GM18873 (cell line): ENCODE data around the gene DOC2A.

Source experiments
- ATAC-seq: cut with Tn5 transposase; IDR thresholded peaks from one replicate; pipeline ENCODE4 v1.9.1; 2021; ENCODE audit warnings: mild to moderate bottlenecking, moderate library complexity, moderate number of reproducible peaks; ENCODE audit not compliant: unreplicated experiment, low FRiP score

Gene DOC2A

GRCh38 chr16:29990883-29991570 lies 19.8 kb downstream of the DOC2A start:
- ATAC-seq = no peak

- no peak for ATAC-seq
Observed at GRCh38 chr16:29990034-29990433, 20.8 kb downstream of the DOC2A start.

- no peak for ATAC-seq
Observed at GRCh38 chr16:29989111-29989858, 21.5 kb downstream of the DOC2A start.

- no peak for ATAC-seq
Observed at GRCh38 chr16:29988346-29989075, 22.3 kb downstream of the DOC2A start.

- no peak for ATAC-seq
Observed at GRCh38 chr16:29987371-29988085, 23.3 kb downstream of the DOC2A start.

GRCh38 chr16:29986931-29987330 lies 23.9 kb downstream of the DOC2A start:
- no peak for ATAC-seq

GRCh38 chr16:29986231-29986630 lies 24.6 kb downstream of the DOC2A start:
- ATAC-seq = no peak

GRCh38 chr16:29985271-29985811 lies 25.5 kb downstream of the DOC2A start:
- ATAC-seq = no peak

GRCh38 chr16:29984764-29985147 lies 26.1 kb downstream of the DOC2A start:
- ATAC-seq = no peak

- ATAC-seq = no peak
Observed at GRCh38 chr16:29984137-29984763, 26.6 kb downstream of the DOC2A start.

GRCh38 chr16:29983420-29984136 lies 27.2 kb downstream of the DOC2A start:
- no peak for ATAC-seq

GRCh38 chr16:29982560-29983419 lies 28.0 kb downstream of the DOC2A start:
- ATAC-seq = no peak

- no peak for ATAC-seq
Observed at GRCh38 chr16:29978564-29979270, 32.1 kb downstream of the DOC2A start.

- no peak for ATAC-seq
Observed at GRCh38 chr16:29978081-29978480, 32.7 kb downstream of the DOC2A start.

- no peak for ATAC-seq
Observed at GRCh38 chr16:29977063-29977825, 33.6 kb downstream of the DOC2A start.

- no peak for ATAC-seq
Observed at GRCh38 chr16:29975811-29976511, 34.9 kb downstream of the DOC2A start.

GRCh38 chr16:29975134-29975538 lies 35.7 kb downstream of the DOC2A start:
- ATAC-seq = no peak
